Measurements from ENCODE around the gene APBA2. TPM values are rescaled to one million over a fixed set of nuclear protein-coding genes. Genes with fewer than 3 reads are reported as not detected.

Gene APBA2
- total RNA-seq, 1 experiment from 2014 or later = 0.31 TPM

- Histone ChIP-seq H3K27ac (ENCODE audit: low read length) (no peak overlapping the region), H3K4me3 (ENCODE audit: low read depth in 2 of 2, low read length in 2 of 2) (no peak overlapping the region), H3K9me3 (ENCODE audit: control insufficient read depth, insufficient read depth, low read depth, low read length) (no peaks in the 10 kb centered on the region), H3K27me3 (ENCODE audit: control insufficient read depth, insufficient read depth, low read length) (no peaks in the 10 kb centered on the region), H3K4me1 (ENCODE audit: control insufficient read depth, insufficient read depth, low read length) (no peaks in the 10 kb centered on the region), H3K36me3 (ENCODE audit: control insufficient read depth, insufficient read depth, low read length) (no peaks in the 10 kb centered on the region)
- ATAC-seq (no peak), DNase-seq (ENCODE audit: low read depth, low spot score) (no peak)
- BruUV-seq (replicated peaks) = no TSS peak
- in situ Hi-C loops (cut with HindIII; ENCODE audit: low pct_unique_long_range_greater_than_20kb, low sequenced_read_pairs) (no loop called here), intact Hi-C loops (cut with micrococcal nuclease; ENCODE audit: unreplicated experiment) (no loop called here)
- TF ChIP-seq POLR2AphosphoS5 (IDR thresholded peaks at IDR 0.05; ENCODE audit: low read depth, low read length) = no peak
- TF ChIP-seq CTCF (IDR thresholded peaks at IDR 0.05) = no peak
- no peak for TF ChIP-seq REST (IDR thresholded peaks at IDR 0.05; ENCODE audit: insufficient read depth in 1 of 2, low read depth in 2 of 2, low read length in 1 of 2)
- no peak for TF ChIP-seq SIN3A (IDR thresholded peaks at IDR 0.05; ENCODE audit: borderline replicate concordance, insufficient read depth, low read depth, low read length)
- TF ChIP-seq TCF7L2 (IDR thresholded peaks at IDR 0.05; ENCODE audit: low read depth, low read length) = no peak
- ChIA-PET CTCF (no interaction called here), POLR2A (no interaction called here)
Observed at GRCh38 chr15:28880680-28881079, 5.1 kb upstream of the APBA2 start.

- no TSS peak for BruUV-seq (replicated peaks)
- Histone ChIP-seq H3K9me3 (ENCODE audit: control insufficient read depth, insufficient read depth, low read depth, low read length) (no peaks in the 10 kb centered on the region), H3K27me3 (ENCODE audit: control insufficient read depth, insufficient read depth, low read length) (no peaks in the 10 kb centered on the region), H3K4me3 (ENCODE audit: low read depth in 2 of 2, low read length in 2 of 2) (no peak overlapping the region), H3K4me1 (ENCODE audit: control insufficient read depth, insufficient read depth, low read length) (no peaks in the 10 kb centered on the region), H3K36me3 (ENCODE audit: control insufficient read depth, insufficient read depth, low read length) (no peaks in the 10 kb centered on the region), H3K27ac (ENCODE audit: low read length) (no peak overlapping the region)
- DNase-seq (ENCODE audit: low read depth, low spot score) = no peak
- CTCF ChIA-PET = no interaction called here
- intact Hi-C loops (cut with micrococcal nuclease; ENCODE audit: unreplicated experiment) = no loop called here
- TF ChIP-seq CTCF (IDR thresholded peaks at IDR 0.05) (no peak), POLR2AphosphoS5 (IDR thresholded peaks at IDR 0.05; ENCODE audit: low read depth, low read length) (no peak), REST (IDR thresholded peaks at IDR 0.05; ENCODE audit: insufficient read depth in 1 of 2, low read depth in 2 of 2, low read length in 1 of 2) (no peak), SIN3A (IDR thresholded peaks at IDR 0.05; ENCODE audit: borderline replicate concordance, insufficient read depth, low read depth, low read length) (no peak), TCF7L2 (IDR thresholded peaks at IDR 0.05; ENCODE audit: low read depth, low read length) (no peak)
- POLR2A ChIA-PET = no interaction called here
- no peak for ATAC-seq
- in situ Hi-C loops (cut with HindIII; ENCODE audit: low pct_unique_long_range_greater_than_20kb, low sequenced_read_pairs) = no loop called here
Observed at GRCh38 chr15:28881170-28881569, 4.6 kb upstream of the APBA2 start.
